ENCODE measurements around the gene GAB2. TPM values are rescaled to one million over a fixed set of nuclear protein-coding genes. Genes with fewer than 3 reads are reported as not detected.

GAB2 gene
- total and polyA plus RNA-seq, 8 donors = 2.2 to 19.3 (median 8.6) TPM

DNA sequence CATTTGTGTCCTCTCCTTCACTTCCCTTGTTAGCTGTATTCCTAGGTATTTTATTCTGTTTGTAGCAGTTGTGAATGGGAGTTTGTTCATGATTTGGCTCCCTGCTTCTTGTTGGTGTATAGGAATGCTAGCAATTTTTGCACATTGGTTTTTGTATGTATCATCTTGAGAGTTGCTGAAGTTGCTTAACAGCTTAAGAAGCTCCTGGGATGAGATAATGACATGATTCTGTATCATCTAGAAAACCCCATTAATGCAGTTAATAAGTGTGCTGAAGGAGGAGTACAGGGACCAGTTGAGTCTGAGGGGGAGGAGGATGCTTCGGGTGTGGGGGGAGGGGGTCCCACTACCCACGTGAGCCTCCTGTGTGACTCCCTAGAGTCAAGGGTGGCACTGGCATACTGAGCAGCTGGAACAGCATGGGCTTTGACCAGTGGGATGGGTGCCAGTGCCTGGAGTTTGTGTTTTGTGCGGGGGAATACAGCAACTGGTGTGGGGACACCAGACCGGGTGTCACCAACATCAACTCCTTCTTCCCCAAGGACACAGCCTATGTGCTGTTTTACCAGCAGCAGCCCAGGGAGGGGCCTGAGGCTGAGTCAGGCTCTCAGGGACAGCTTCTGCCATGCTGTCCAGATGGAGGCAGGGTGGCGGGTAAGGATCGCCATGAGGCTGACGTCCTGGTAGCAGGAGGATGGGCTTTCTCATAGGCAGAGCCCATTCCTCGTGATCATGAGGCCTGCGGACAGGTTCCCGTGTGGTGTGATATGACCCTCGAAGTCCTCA is 204.8 kb downstream of the GAB2 start:
- Histone ChIP-seq H3K36me3 (peaks cover 22 to 85% (median 71%) of the 10 kb centered on the region in 4 donors), H3K9me3 (no peaks in the 10 kb centered on the region), H3K4me3 (no peak overlapping the region), H3K27me3 (no peaks in the 10 kb centered on the region), H3K27ac (no peak overlapping the region), H3K4me1 (no peaks in the 10 kb centered on the region)
- TF ChIP-seq POLR2AphosphoS5 (IDR thresholded peaks at IDR 0.05) (no peak), POLR2A (IDR thresholded peaks at IDR 0.05) (no peak), EP300 (IDR thresholded peaks at IDR 0.05) (no peak)
- TF ChIP-seq, protein P1, sequence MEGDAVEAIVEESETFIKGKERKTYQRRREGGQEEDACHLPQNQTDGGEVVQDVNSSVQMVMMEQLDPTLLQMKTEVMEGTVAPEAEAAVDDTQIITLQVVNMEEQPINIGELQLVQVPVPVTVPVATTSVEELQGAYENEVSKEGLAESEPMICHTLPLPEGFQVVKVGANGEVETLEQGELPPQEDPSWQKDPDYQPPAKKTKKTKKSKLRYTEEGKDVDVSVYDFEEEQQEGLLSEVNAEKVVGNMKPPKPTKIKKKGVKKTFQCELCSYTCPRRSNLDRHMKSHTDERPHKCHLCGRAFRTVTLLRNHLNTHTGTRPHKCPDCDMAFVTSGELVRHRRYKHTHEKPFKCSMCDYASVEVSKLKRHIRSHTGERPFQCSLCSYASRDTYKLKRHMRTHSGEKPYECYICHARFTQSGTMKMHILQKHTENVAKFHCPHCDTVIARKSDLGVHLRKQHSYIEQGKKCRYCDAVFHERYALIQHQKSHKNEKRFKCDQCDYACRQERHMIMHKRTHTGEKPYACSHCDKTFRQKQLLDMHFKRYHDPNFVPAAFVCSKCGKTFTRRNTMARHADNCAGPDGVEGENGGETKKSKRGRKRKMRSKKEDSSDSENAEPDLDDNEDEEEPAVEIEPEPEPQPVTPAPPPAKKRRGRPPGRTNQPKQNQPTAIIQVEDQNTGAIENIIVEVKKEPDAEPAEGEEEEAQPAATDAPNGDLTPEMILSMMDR (IDR thresholded peaks at IDR 0.05) = no peak
- WGBS, 5 donors = 86 to 93% (median 88%) methylated on average over 10 to 11 of the region's 11 CpGs
- DNase-seq = no peak
- intact Hi-C loops (cut with DNase I; ENCODE audit: low total_unique reads) = no loop called here

DNA sequence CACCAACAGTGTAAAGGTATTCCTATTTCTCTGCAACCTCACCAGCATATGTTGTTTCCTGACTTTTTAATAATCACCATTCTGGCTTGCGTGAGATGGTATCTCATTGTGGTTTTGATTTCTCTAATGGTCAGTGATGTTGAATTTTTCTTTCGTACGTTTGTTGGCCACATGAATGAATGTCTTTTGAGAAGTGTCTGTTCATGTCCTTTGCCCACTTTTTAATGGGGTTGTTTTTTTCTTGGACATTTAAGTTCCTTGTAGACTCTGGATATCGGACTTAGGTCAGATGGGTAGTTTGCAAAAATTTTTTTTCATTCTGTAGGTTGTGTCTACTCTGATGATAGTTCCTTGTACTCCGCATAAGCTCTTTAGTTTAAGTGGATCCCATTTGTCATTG is 206.1 kb downstream of the GAB2 start:
- Histone ChIP-seq H3K4me1 (no peaks in the 10 kb centered on the region), H3K27me3 (no peaks in the 10 kb centered on the region), H3K9me3 (no peaks in the 10 kb centered on the region), H3K4me3 (no peak overlapping the region), H3K36me3 (peaks cover 22 to 83% (median 70%) of the 10 kb centered on the region in 4 donors), H3K27ac (no peak overlapping the region)
- no peak for DNase-seq
- intact Hi-C loops (cut with DNase I; ENCODE audit: low total_unique reads) = no loop called here
- TF ChIP-seq, protein P1 (IDR thresholded peaks at IDR 0.05) = no peak
- TF ChIP-seq POLR2AphosphoS5 (IDR thresholded peaks at IDR 0.05) (no peak), POLR2A (IDR thresholded peaks at IDR 0.05) (no peak), EP300 (IDR thresholded peaks at IDR 0.05) (no peak)
- 93 to 96% (median 95%) methylated on average over 5 of the region's 5 CpGs for WGBS, 5 donors

DNA sequence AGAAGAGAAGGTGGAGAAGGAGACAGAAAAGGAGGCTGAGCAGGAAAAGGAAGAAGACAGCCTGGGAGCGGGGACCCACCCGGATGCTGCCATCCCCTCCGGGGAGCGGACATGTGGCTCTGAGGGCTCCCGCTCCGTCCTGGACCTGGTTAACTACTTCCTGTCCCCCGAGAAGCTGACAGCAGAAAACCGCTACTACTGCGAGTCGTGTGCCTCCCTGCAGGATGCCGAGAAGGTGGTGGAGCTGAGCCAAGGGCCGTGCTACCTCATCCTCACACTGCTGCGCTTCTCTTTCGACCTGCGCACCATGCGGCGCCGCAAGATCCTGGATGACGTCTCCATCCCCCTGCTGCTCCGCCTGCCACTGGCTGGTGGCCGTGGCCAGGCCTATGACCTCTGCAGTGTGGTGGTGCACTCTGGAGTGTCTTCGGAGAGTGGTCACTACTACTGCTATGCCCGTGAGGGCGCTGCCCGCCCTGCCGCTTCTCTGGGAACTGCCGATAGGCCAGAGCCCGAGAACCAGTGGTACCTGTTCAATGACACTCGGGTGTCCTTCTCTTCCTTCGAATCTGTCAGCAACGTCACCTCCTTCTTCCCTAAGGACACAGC is 207.5 kb downstream of the GAB2 start:
- no peak for DNase-seq
- no peaks in the 10 kb centered on the region for H3K27me3 ChIP-seq
- 89 to 92% (median 90%) methylated on average over 23 to 31 of the region's 31 CpGs for WGBS, 5 donors
- peaks cover 22 to 83% (median 68%) of the 10 kb centered on the region in 4 donors for H3K36me3 ChIP-seq
- intact Hi-C loops (cut with DNase I; ENCODE audit: low total_unique reads) = no loop called here
- H3K4me1 ChIP-seq = no peaks in the 10 kb centered on the region
- no peaks in the 10 kb centered on the region for H3K9me3 ChIP-seq
- TF ChIP-seq, protein P1 (IDR thresholded peaks at IDR 0.05) = no peak
- TF ChIP-seq EP300 (IDR thresholded peaks at IDR 0.05) = no peak
- TF ChIP-seq POLR2A (IDR thresholded peaks at IDR 0.05) = no peak
- TF ChIP-seq POLR2AphosphoS5 (IDR thresholded peaks at IDR 0.05) = no peak
- no peak overlapping the region for H3K27ac ChIP-seq
- no peak overlapping the region for H3K4me3 ChIP-seq

DNA sequence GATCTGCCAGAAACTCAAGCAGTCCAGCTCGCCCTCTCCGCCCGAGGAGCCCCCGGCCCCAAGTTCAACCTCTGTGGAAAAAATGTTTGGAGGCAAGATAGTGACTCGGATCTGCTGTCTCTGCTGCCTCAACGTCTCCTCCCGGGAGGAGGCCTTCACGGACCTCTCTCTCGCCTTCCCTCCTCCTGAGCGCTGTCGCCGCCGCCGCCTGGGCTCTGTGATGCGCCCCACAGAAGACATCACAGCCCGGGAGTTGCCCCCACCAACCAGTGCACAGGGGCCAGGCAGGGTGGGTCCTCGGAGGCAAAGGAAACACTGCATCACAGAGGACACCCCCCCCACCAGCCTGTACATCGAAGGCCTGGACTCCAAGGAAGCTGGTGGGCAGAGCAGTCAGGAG is 208.1 kb downstream of the GAB2 start:
- Histone ChIP-seq H3K4me1 (no peaks in the 10 kb centered on the region), H3K36me3 (peaks cover 18 to 79% (median 64%) of the 10 kb centered on the region in 4 donors), H3K9me3 (no peaks in the 10 kb centered on the region), H3K4me3 (no peak overlapping the region), H3K27me3 (no peaks in the 10 kb centered on the region), H3K27ac (no peak overlapping the region)
- no peak for DNase-seq
- intact Hi-C loops (cut with DNase I; ENCODE audit: low total_unique reads) = no loop called here
- 88 to 92% (median 91%) methylated on average over 17 to 18 of the region's 18 CpGs for WGBS, 5 donors
- TF ChIP-seq, protein P1 (IDR thresholded peaks at IDR 0.05) = no peak

Measured in stomach (tissue), 9 donors.